ENCODE data around the gene LIN7B. TPM values are rescaled to one million over a fixed set of nuclear protein-coding genes. Genes with fewer than 3 reads are reported as not detected.

The LIN7B gene
- total and polyA plus RNA-seq, 8 donors, result 4.0 to 118 (median 11.5) TPM; not detected in 1

DNA sequence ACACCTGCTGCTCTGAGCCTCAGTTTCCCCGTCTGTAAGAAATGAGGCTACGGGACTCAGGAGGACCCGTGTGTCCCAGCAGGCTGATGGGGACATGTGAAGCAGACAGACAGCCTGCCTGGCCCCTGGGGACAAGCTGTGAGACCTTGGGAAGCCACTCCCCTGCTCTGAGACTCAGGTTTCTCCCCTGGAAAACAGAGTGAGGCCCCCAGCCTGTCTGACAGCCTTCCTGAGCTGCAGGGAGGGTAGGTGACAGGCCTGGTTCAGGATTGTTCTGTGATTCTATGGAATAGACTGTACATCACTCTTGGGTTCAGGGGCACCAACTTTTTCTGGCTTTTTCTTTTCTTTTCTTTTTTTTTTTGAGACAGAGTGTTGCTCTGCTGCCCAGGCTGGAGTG lies 46.6 kb upstream of the LIN7B start:
- WGBS, 5 donors, result 40 to 79% (median 58%) methylated on average over 3 of the region's 3 CpGs
- H3K4me3 ChIP-seq, result no peak overlapping the region
- no peak overlapping the region for H3K27ac ChIP-seq
- H3K36me3 ChIP-seq, result no peaks in the 10 kb centered on the region
- H3K4me1 ChIP-seq, result peaks cover 13 to 22% (median 20%) of the 10 kb centered on the region in 4 donors
- TF ChIP-seq, protein P1, sequence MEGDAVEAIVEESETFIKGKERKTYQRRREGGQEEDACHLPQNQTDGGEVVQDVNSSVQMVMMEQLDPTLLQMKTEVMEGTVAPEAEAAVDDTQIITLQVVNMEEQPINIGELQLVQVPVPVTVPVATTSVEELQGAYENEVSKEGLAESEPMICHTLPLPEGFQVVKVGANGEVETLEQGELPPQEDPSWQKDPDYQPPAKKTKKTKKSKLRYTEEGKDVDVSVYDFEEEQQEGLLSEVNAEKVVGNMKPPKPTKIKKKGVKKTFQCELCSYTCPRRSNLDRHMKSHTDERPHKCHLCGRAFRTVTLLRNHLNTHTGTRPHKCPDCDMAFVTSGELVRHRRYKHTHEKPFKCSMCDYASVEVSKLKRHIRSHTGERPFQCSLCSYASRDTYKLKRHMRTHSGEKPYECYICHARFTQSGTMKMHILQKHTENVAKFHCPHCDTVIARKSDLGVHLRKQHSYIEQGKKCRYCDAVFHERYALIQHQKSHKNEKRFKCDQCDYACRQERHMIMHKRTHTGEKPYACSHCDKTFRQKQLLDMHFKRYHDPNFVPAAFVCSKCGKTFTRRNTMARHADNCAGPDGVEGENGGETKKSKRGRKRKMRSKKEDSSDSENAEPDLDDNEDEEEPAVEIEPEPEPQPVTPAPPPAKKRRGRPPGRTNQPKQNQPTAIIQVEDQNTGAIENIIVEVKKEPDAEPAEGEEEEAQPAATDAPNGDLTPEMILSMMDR (IDR thresholded peaks at IDR 0.05), result no peak
- TF ChIP-seq EP300 (IDR thresholded peaks at IDR 0.05), result no peak
- intact Hi-C loops (cut with DNase I; ENCODE audit: low total_unique reads), result no loop called here
- no peak for DNase-seq
- no peaks in the 10 kb centered on the region for H3K9me3 ChIP-seq
- H3K27me3 ChIP-seq, result peaks cover 8 to 100% (median 53%) of the 10 kb centered on the region in 3 donors

DNA sequence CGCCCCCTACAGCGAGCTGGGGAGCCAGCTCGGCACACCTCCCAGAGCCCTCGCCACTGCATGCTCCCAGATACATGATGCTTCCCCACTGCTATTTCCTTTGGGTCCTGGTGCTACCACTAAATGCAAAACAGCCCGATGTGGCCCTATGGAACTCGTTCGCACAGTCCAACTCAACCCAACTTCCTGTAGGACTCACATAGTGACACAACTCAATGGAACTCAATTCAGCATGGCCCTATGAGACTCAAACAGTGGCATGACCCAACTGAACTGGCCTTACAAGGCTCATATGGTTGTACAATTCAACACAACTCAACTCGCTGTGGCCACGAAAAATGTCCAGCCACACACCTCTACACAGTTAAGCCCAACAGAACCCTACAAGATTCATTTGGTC lies 45.1 kb upstream of the LIN7B start:
- 89 to 96% (median 93%) methylated on average over 9 of the region's 9 CpGs for WGBS, 5 donors
- Histone ChIP-seq H3K9me3 (no peaks in the 10 kb centered on the region), H3K27me3 (peaks cover 8 to 100% (median 62%) of the 10 kb centered on the region in 3 donors), H3K36me3 (no peaks in the 10 kb centered on the region), H3K27ac (no peak overlapping the region), H3K4me3 (no peak overlapping the region), H3K4me1 (peaks cover 13 to 27% (median 20%) of the 10 kb centered on the region in 4 donors)
- DNase-seq, result no peak
- TF ChIP-seq EP300 (IDR thresholded peaks at IDR 0.05), result no peak
- no peak for TF ChIP-seq POLR2AphosphoS5 (IDR thresholded peaks at IDR 0.05)
- TF ChIP-seq, protein P1 (IDR thresholded peaks at IDR 0.05), result no peak
- no peak for TF ChIP-seq POLR2A (IDR thresholded peaks at IDR 0.05)
- intact Hi-C loops (cut with DNase I; ENCODE audit: low total_unique reads), result no loop called here

DNA sequence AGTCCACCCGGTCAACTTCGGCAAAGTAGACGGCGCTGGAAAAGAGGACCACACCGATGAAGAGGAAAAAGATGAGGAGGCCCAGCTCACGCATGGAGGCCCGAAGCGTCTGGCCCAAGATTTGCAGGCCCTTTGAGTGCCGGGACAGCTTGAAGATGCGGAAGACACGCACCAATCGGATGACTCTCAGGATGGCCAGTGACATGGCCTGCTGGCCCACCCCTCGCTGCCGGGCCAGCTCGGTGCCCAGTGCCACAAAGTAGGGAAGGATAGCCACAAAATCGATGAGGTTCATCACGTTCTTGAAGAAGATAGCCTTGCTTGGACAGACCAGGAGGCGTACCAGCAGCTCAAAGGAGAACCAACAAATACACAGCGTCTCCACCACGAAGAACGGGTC lies 43.8 kb upstream of the LIN7B start:
- Histone ChIP-seq H3K27ac (no peak overlapping the region), H3K4me3 (no peak overlapping the region), H3K36me3 (no peaks in the 10 kb centered on the region), H3K27me3 (peaks cover 8 to 93% (median 53%) of the 10 kb centered on the region in 3 donors), H3K4me1 (peaks cover 5 to 14% (median 7%) of the 10 kb centered on the region in 4 donors), H3K9me3 (no peaks in the 10 kb centered on the region)
- intact Hi-C loops (cut with DNase I; ENCODE audit: low total_unique reads), result no loop called here
- no peak for DNase-seq
- TF ChIP-seq POLR2AphosphoS5 (IDR thresholded peaks at IDR 0.05), result no peak
- no peak for TF ChIP-seq POLR2A (IDR thresholded peaks at IDR 0.05)
- no peak for TF ChIP-seq EP300 (IDR thresholded peaks at IDR 0.05)
- TF ChIP-seq, protein P1 (IDR thresholded peaks at IDR 0.05), result no peak
- 94 to 96% (median 96%) methylated on average over 21 of the region's 21 CpGs for WGBS, 5 donors

DNA sequence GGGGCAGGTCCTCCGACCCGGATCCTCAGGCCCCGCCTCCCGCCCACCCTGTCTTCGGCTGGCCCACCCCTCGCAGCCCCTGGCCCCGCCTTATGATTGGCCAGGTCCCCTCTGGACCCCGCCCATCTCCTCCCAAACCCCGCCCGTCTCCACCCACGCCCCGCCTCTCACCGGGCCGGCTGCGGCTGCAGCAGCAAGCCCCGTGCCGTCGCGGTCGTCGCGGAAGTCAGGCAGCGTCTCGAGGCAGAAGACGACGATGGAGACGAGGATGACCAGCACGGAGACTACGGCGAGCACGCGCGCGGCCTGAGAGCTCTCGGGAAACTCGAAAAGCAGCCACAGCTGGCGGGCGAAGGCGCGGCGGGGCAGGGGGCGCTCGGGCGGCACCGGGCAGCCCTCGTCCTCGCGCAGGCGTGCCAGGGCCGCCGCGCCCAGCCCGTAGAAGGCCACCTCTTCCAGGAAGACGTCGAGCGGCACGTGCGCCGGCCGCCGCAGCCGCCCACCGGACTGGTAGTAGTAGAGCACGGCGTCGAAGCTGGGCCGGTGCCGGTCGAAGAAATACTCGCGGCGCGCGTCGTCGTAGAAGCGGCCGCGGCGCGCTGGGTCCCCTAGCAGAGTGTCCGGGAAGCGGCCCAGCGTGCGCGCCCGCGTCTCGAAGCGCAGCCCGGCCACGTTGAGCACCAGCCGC lies 42.2 kb upstream of the LIN7B start:
- WGBS, 5 donors, result 7 to 11% (median 9%) methylated on average over 15 to 93 of the region's 93 CpGs
- peak in 1 of 2 donors; percentile 58 for DNase-seq
- no peak overlapping the region for H3K4me3 ChIP-seq

More for the DNA sequence above, 42.2 kb upstream of the LIN7B start:
- Histone ChIP-seq H3K9me3 (no peaks in the 10 kb centered on the region), H3K27ac (no peak overlapping the region), H3K4me1 (peaks cover 5 to 14% (median 7%) of the 10 kb centered on the region in 4 donors), H3K36me3 (no peaks in the 10 kb centered on the region), H3K27me3 (peaks cover 8 to 77% (median 44%) of the 10 kb centered on the region in 3 donors)
- TF ChIP-seq POLR2AphosphoS5 (IDR thresholded peaks at IDR 0.05) (no peak), POLR2A (IDR thresholded peaks at IDR 0.05) (no peak), EP300 (IDR thresholded peaks at IDR 0.05) (no peak)
- TF ChIP-seq, protein P1 (IDR thresholded peaks at IDR 0.05), result no peak
- intact Hi-C loops (cut with DNase I; ENCODE audit: low total_unique reads), result no loop called here

Data from stomach (tissue), 9 donors.